IMR-90 (cell line): Measurements from ENCODE around the gene PCNX4.

Experiments used
- CHD1 ChIP-seq: IDR thresholded peaks from 2 replicates; pipeline ENCODE4 v1.6.1; 2012; ENCODE audit warnings: low read depth, low read length, improper control_type of control experiment
- MAZ ChIP-seq: IDR thresholded peaks from 2 replicates; pipeline ENCODE4 v1.6.1; 2012; ENCODE audit warnings: low read depth, mild to moderate bottlenecking, low read length, improper control_type of control experiment, moderate library complexity, borderline replicate concordance
- MXI1 ChIP-seq: IDR thresholded peaks from 2 replicates; pipeline ENCODE4 v1.6.1; 2012; ENCODE audit warnings: low read depth, mild to moderate bottlenecking, low read length, moderate library complexity, borderline replicate concordance
- POLR2A ChIP-seq: IDR thresholded peaks from 2 replicates; pipeline ENCODE4 v1.6.1; 2012; ENCODE audit warnings: mild to moderate bottlenecking, low read depth, low read length
- RFX5 ChIP-seq: IDR thresholded peaks from 2 replicates; pipeline ENCODE4 v1.8.0; 2012; ENCODE audit warnings: low read depth, mild to moderate bottlenecking, low read length, moderate library complexity
- SMC3 ChIP-seq: fragments of 150-350 bp; IDR thresholded peaks from 2 replicates; pipeline ENCODE4 v1.6.1; 2016; ENCODE audit warnings: low read depth, mild to moderate bottlenecking, antibody characterized with exemption, low read length, moderate library complexity
- TF ChIP-seq, protein P1 (sequence below): conservative IDR thresholded peaks from 2 replicates; pipeline ENCODE4 v1.5.1; 2012; ENCODE audit warnings: mild to moderate bottlenecking, low read depth, low read length, improper control_type of control experiment
- TF ChIP-seq, protein P2 (sequence below): fragments of 150-350 bp; IDR thresholded peaks from 2 replicates; pipeline ENCODE4 v1.6.1; 2017; ENCODE audit warnings: mild to moderate bottlenecking, antibody characterized with exemption, low read length, low read depth

DNA sequence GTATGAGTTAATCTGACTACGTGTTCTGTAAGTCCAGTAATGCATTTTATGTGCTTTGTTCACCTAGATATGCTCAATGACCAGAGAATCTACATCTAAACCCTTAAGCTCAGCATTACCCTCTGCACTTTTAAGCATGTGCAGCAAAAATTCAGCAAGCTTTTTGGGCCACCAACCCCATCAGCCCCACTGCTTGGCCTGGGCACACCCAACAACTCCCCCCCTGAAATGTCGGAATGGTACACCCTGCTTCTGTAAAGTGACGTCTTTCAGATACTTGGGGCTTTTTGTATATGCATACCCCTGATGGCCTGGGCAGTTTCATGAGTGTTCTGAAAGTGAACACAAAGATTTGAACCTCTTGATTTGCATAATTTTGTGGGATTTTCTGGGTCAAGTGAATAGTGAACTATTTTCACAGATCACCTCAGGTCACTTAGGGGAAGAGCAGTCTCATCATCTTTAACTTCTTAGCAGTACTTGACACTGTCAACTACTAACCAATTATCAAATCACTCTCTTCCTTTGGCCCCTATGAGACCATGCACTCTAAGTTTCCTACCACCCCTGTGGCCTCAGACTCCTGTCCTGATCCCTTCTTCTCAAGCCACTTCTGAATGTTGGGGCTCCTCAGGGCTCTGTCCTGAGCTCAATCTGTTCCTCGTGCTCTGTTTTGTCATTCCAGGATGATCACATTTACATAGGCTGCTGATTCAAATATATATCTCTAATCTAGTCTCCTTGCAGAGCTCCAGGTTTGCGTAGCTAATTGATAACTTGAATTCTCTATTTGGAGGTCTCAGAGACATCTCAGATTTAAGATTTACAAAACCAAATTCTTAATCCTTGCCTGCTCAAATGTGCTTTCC, 121.0 kb downstream of the PCNX4 start:
- TF ChIP-seq POLR2A, result no peak
- TF ChIP-seq RFX5, result no peak
- TF ChIP-seq, protein P1, sequence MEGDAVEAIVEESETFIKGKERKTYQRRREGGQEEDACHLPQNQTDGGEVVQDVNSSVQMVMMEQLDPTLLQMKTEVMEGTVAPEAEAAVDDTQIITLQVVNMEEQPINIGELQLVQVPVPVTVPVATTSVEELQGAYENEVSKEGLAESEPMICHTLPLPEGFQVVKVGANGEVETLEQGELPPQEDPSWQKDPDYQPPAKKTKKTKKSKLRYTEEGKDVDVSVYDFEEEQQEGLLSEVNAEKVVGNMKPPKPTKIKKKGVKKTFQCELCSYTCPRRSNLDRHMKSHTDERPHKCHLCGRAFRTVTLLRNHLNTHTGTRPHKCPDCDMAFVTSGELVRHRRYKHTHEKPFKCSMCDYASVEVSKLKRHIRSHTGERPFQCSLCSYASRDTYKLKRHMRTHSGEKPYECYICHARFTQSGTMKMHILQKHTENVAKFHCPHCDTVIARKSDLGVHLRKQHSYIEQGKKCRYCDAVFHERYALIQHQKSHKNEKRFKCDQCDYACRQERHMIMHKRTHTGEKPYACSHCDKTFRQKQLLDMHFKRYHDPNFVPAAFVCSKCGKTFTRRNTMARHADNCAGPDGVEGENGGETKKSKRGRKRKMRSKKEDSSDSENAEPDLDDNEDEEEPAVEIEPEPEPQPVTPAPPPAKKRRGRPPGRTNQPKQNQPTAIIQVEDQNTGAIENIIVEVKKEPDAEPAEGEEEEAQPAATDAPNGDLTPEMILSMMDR, result no peak
- no peak for TF ChIP-seq MAZ
- TF ChIP-seq, protein P2, sequence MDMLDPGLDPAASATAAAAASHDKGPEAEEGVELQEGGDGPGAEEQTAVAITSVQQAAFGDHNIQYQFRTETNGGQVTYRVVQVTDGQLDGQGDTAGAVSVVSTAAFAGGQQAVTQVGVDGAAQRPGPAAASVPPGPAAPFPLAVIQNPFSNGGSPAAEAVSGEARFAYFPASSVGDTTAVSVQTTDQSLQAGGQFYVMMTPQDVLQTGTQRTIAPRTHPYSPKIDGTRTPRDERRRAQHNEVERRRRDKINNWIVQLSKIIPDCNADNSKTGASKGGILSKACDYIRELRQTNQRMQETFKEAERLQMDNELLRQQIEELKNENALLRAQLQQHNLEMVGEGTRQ, result no peak
- TF ChIP-seq SMC3, result no peak
- TF ChIP-seq MXI1, result no peak
- TF ChIP-seq CHD1, result no peak
